ENCODE results near the gene GTSF1L. TPM values are rescaled to one million over a fixed set of nuclear protein-coding genes. Genes with fewer than 3 reads are reported as not detected.

GTSF1L gene
- total and polyA plus RNA-seq, 9 of the 15 experiments (the other 6 are each of a cell fraction or from before 2014, with no cell fraction given), result not detected

DNA sequence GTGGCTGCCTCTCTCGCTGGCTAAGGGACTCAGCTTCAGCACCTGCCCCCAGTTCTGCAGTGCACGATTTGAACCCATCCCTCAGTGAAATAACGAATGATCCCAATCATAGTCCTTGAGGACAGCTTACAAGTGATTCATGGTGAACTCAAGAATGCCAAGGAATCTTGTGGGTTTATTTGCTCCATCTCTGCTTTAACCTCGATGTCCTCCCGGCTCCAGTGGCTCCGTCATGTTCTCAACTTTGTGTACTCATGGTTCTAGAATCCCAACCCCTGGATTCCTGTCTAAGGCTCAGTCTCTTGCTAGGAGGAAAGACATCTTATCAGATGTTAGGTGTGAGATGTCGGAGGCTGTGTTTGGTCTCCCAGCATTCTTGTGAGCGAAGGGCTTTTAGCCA lies 29.0 kb upstream of the GTSF1L start:
- intact Hi-C loops (cut with micrococcal nuclease), result no loop called here

More for the DNA sequence above, 29.0 kb upstream of the GTSF1L start:
- FAIRE-seq (no peak), ATAC-seq (no peak), DNase-seq (ENCODE audit: extremely low read depth in 1 of 4, low spot score in 3 of 4) (no peak)
- Histone ChIP-seq H3K4me2 (ENCODE audit: insufficient read depth, low read length) (no peak overlapping the region), H3K27ac (ENCODE audit: extremely low read depth, low read depth, low read length) (no peak overlapping the region), H3K9me1 (ENCODE audit: control insufficient read depth, insufficient read depth, low read length) (no peaks in the 10 kb centered on the region), H3K27me3 (ENCODE audit: control insufficient read depth in 2 of 2, insufficient read depth in 2 of 2, low read length in 2 of 2) (peaks cover 10 to 43% of the 10 kb centered on the region in 2 experiments; a peak in 4 of 5 replicates), H3K9ac (ENCODE audit: insufficient read depth in 1 of 2, low read depth in 2 of 2, low read length in 2 of 2) (no peak overlapping the region), H3K4me3 (no peak overlapping the region), H3K36me3 (ENCODE audit: control insufficient read depth, insufficient read depth, low read length) (no peaks in the 10 kb centered on the region), H4K20me1 (replicated peaks; ENCODE audit: control insufficient read depth, insufficient read depth, low read length) (no peaks in the 10 kb centered on the region), H2AFZ (ENCODE audit: low read depth, low read length) (no peak overlapping the region), H3K79me2 (ENCODE audit: control insufficient read depth, insufficient read depth, low read length) (no peaks in the 10 kb centered on the region), H3K9me3 (replicated peaks; ENCODE audit: control insufficient read depth, insufficient read depth, low read depth, low read length) (no peaks in the 10 kb centered on the region), H3K4me1 (replicated peaks in 1 of 2; ENCODE audit: control insufficient read depth in 2 of 2, insufficient read depth in 2 of 2, low read length in 2 of 2) (no peaks in the 10 kb centered on the region)
- TF ChIP-seq, protein P1, sequence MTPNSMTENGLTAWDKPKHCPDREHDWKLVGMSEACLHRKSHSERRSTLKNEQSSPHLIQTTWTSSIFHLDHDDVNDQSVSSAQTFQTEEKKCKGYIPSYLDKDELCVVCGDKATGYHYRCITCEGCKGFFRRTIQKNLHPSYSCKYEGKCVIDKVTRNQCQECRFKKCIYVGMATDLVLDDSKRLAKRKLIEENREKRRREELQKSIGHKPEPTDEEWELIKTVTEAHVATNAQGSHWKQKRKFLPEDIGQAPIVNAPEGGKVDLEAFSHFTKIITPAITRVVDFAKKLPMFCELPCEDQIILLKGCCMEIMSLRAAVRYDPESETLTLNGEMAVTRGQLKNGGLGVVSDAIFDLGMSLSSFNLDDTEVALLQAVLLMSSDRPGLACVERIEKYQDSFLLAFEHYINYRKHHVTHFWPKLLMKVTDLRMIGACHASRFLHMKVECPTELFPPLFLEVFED (CRISPR knock-in tag; conservative IDR thresholded peaks at IDR 0.05), result no peak
- TF ChIP-seq FOXM1 (IDR thresholded peaks at IDR 0.05; ENCODE audit: low read depth) (no peak), FOXM1 (CRISPR knock-in tag; IDR thresholded peaks at IDR 0.05; ENCODE audit: low read depth) (no peak), HMG20A (CRISPR knock-in tag; conservative IDR thresholded peaks at IDR 0.05) (no peak), POLR2AphosphoS5 (IDR thresholded peaks at IDR 0.05; ENCODE audit: control insufficient read depth, insufficient read depth, low read depth, low read length) (no peak)
- TF ChIP-seq, protein P2, sequence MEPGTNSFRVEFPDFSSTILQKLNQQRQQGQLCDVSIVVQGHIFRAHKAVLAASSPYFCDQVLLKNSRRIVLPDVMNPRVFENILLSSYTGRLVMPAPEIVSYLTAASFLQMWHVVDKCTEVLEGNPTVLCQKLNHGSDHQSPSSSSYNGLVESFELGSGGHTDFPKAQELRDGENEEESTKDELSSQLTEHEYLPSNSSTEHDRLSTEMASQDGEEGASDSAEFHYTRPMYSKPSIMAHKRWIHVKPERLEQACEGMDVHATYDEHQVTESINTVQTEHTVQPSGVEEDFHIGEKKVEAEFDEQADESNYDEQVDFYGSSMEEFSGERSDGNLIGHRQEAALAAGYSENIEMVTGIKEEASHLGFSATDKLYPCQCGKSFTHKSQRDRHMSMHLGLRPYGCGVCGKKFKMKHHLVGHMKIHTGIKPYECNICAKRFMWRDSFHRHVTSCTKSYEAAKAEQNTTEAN (CRISPR knock-in tag; IDR thresholded peaks at IDR 0.05), result no peak
- 1% methylated on average over 7 of the region's 8 CpGs for WGBS (ENCODE audit: insufficient coverage, low coverage, missing lambda C conversion rate)
- BruUV-seq (replicated peaks), result no TSS peak
- CTCF ChIA-PET (ENCODE audit: low intra/inter-chr PET ratio), result no interaction called here
- in situ Hi-C loops (cut with MboI), result no loop called here
- POLR2A ChIA-PET, result interaction anchor here (0.8 kb wide), 1 partner anchor 86 kb away, joined by 3 read pairs; no protein-coding TSS in a partner anchor
